HepG2 (cell line): ENCODE data around the gene FILIP1. TPM values are rescaled to one million over a fixed set of nuclear protein-coding genes. Genes with fewer than 3 reads are reported as not detected.
A peak's percentile ranks its signal among the peaks of the same experiment; 100 is the strongest.

Experiments
- ATAC-seq: fragments of 200-7000 bp; cut with Tn5 transposase; 3 replicates; pipeline ENCODE4 v1.9.1; 2020; ENCODE audit warnings: mild to moderate bottlenecking, moderate library complexity
- BruUV-seq: library from RNA; stranded (reverse); fragments of 400-500 nt; replicated peaks from 2 replicates; lab custom pipeline; 2021; lab: Mats Ljungman, UMichigan
- CTCF ChIA-PET: fragments of 300-600 bp; formaldehyde crosslinking; extraction: SDS; loops from one replicate; lab custom pipeline; 2021; ENCODE audit warnings: low total read pairs, inconsistent platforms, low intra/inter-chr PET ratio; lab: Yijun Ruan, JAX
- POLR2A ChIA-PET: fragments of 350-600 bp; sonication (Branson Sonifier 250); formaldehyde crosslinking; loops from one replicate; lab custom pipeline; 2020; ENCODE audit warnings: antibody characterized with exemption, inconsistent platforms; lab: Yijun Ruan, JAX
- DNase-seq: peaks from one replicate; pipeline ENCODE4 v3.0.0-alpha.2; 2015; ENCODE audit warnings: low spot score
- FAIRE-seq: peaks from 3 replicates; lab custom pipeline; 2011; peaks lifted over from hg19 to GRCh38; lab: Jason Lieb, UNC
- H2AFZ ChIP-seq: one replicate; pipeline ENCODE4 v1.6.1; 2011; ENCODE audit warnings: low read length, inconsistent platforms
- H3K27ac ChIP-seq: fragments of 300-600 bp; 3 replicates; pipeline ENCODE4 v1.8.0; 2011; ENCODE audit warnings: mixed run types, mild to moderate bottlenecking, mixed read lengths, low read length, inconsistent platforms; ENCODE audit not compliant: insufficient read depth; ENCODE audit errors: extremely low read length
- H3K27me3 ChIP-seq, 2 experiments: fragments of 200-600 bp in 1 of 2; 2 replicates in 1 of 2; 3 replicates in 1 of 2; pipeline versions ENCODE4 v1.6.0 to v1.8.0; 2011; ENCODE audit warnings: low read length in 2 of 2, mild to moderate bottlenecking in 2 of 2, moderate library complexity in 2 of 2, inconsistent platforms in 1 of 2; ENCODE audit not compliant: insufficient read depth in 2 of 2, control insufficient read depth in 1 of 2
- H3K36me3 ChIP-seq, 2 experiments: fragments of 200-600 bp in 1 of 2; replicated peaks in 1 of 2; 2 replicates in 1 of 2; 3 replicates in 1 of 2; pipeline versions ENCODE4 v1.5.1 to v1.8.0; 2011; ENCODE audit warnings: low read length in 2 of 2, inconsistent platforms in 1 of 2; ENCODE audit not compliant: insufficient read depth in 2 of 2, control insufficient read depth in 1 of 2
- H3K4me1 ChIP-seq: 2 replicates; pipeline ENCODE4 v1.5.1; 2012; ENCODE audit warnings: low read length, inconsistent platforms; ENCODE audit not compliant: insufficient read depth
- H3K4me2 ChIP-seq: 2 replicates; pipeline ENCODE4 v1.6.0; 2011; ENCODE audit warnings: low read depth, low read length, inconsistent platforms
- H3K4me3 ChIP-seq, 3 experiments: fragments of 200-600 bp in 1 of 3; sonication (generic), shearing (Covaris generic) in 1 of 3; replicated peaks in 1 of 3; 2 replicates each; pipeline ENCODE4 v1.5.1; 2011 to 2016; ENCODE audit warnings: low read length in 3 of 3, inconsistent platforms in 2 of 3, low read depth in 2 of 3, mild to moderate bottlenecking in 2 of 3, control low read depth in 1 of 3, mixed read lengths in 1 of 3; ENCODE audit not compliant: insufficient read depth in 1 of 3
- H3K79me2 ChIP-seq: one replicate; pipeline ENCODE4 v1.6.1; 2011; ENCODE audit warnings: low read length, inconsistent platforms; ENCODE audit not compliant: insufficient read depth
- H3K9ac ChIP-seq: 2 replicates; pipeline ENCODE4 v1.6.0; 2011; ENCODE audit warnings: mild to moderate bottlenecking, low read depth, low read length, inconsistent platforms; ENCODE audit not compliant: insufficient read depth
- H3K9me3 ChIP-seq: 2 replicates; pipeline ENCODE4 v1.5.1; 2012; ENCODE audit warnings: mild to moderate bottlenecking, low read length
- H4K20me1 ChIP-seq: 2 replicates; pipeline ENCODE4 v1.6.0; 2011; ENCODE audit warnings: inconsistent platforms, mild to moderate bottlenecking, low read length, moderate library complexity; ENCODE audit not compliant: insufficient read depth
- KDM4B ChIP-seq: sonication (generic); formaldehyde crosslinking; IDR thresholded peaks from 2 replicates; pipeline ENCODE4 v1.4.0; 2020; ENCODE audit warnings: missing genetic modification reagents
- MAFK ChIP-seq, 2 experiments: IDR thresholded peaks in 1 of 2; conservative IDR thresholded peaks in 1 of 2; 2 replicates each; pipeline ENCODE4 v1.6.1; 2011; ENCODE audit warnings: improper control_type of control experiment in 2 of 2, low read length in 2 of 2
- RFX5 ChIP-seq: IDR thresholded peaks from 2 replicates; pipeline ENCODE4 v1.6.1; 2011; ENCODE audit warnings: low read depth, low read length, improper control_type of control experiment
- SMARCC2 ChIP-seq: fragments of 450-650 bp; IDR thresholded peaks from 2 replicates; pipeline ENCODE4 v1.6.1; 2017; ENCODE audit warnings: antibody characterized with exemption, mild to moderate bottlenecking
- SMC3 ChIP-seq: IDR thresholded peaks from 2 replicates; pipeline ENCODE4 v1.6.1; 2011; ENCODE audit warnings: low read length, improper control_type of control experiment
- TOPORS ChIP-seq: sonication (generic); formaldehyde crosslinking; IDR thresholded peaks from 2 replicates; pipeline ENCODE4 v1.8.0; 2023; ENCODE audit warnings: mild to moderate bottlenecking, missing genetic modification reagents
- ZNF24 ChIP-seq: fragments of 450-650 bp; IDR thresholded peaks from 2 replicates; pipeline ENCODE4 v1.6.1; 2017; ENCODE audit warnings: antibody characterized with exemption, mild to moderate bottlenecking
- ZXDC ChIP-seq: sonication (generic); formaldehyde crosslinking; IDR thresholded peaks from 2 replicates; pipeline ENCODE4 v1.5.0; 2020; ENCODE audit warnings: mild to moderate bottlenecking, missing genetic modification reagents
- ZZZ3 ChIP-seq: sonication (generic); formaldehyde crosslinking; IDR thresholded peaks from 2 replicates; pipeline ENCODE4 v1.4.0; 2020; ENCODE audit warnings: missing genetic modification reagents, mild to moderate bottlenecking, borderline replicate concordance
- WGBS: methylation state at CpG from one replicate; pipeline ENCODE4 v1.1.6; 2017; ENCODE audit warnings: low lambda C conversion rate; 5-methylcytosine and 5-hydroxymethylcytosine counted together
- in situ Hi-C: cut with HindIII; loops from 2 replicates; pipeline ENCODE4 v1.10.0; 2017; ENCODE audit warnings: low pct_unique_long_range_greater_than_20kb; ENCODE audit not compliant: extremely low pct_ligation_motif_present
- intact Hi-C: fragments of 100-400 bp; cut with micrococcal nuclease; formaldehyde crosslinking; loops from one replicate; pipeline ENCODE4 v1.10.0; 2022; ENCODE audit not compliant: unreplicated experiment
- polyA plus RNA-seq, 8 experiments: library from polyadenylated mRNA; depleted of rRNA in 3 of 8; stranded (reverse) in 7 of 8; unstranded in 1 of 8; fragments of >200 nt; fragmentation: Illumina TruSeq in 4 of 8; extraction: Trizol in 4 of 8; gene quantifications; 2 replicates each; pipeline versions ENCODE4 v1.2.1 to v1.2.3, GENCODE V29; 2011 to 2016; ENCODE audit warnings: low read depth in 4 of 8, missing spikeins in 1 of 8, mixed read lengths in 1 of 8; ENCODE audit not compliant: insufficient read depth in 1 of 8
- total RNA-seq, 5 experiments: library from RNA; depleted of rRNA; stranded (reverse); fragments of >200 nt; fragmentation: Illumina TruSeq; extraction: Trizol; gene quantifications; 2 replicates each; pipeline ENCODE4 v1.2.3, GENCODE V29; 2016; ENCODE audit warnings: low read depth in 1 of 5
- TF ChIP-seq, protein P1 (sequence below): sonication (generic); formaldehyde crosslinking; IDR thresholded peaks from 2 replicates; pipeline ENCODE4 v1.4.0; 2020; ENCODE audit warnings: missing genetic modification reagents
- TF ChIP-seq, protein P2 (sequence below), 2 experiments: sonication (generic) in 1 of 2; formaldehyde crosslinking in 1 of 2; IDR thresholded peaks; 2 replicates each; pipeline versions ENCODE4 v1.5.1 to v1.6.1; 2011 to 2020; ENCODE audit warnings: borderline replicate concordance in 1 of 2, low read depth in 1 of 2, low read length in 1 of 2, mild to moderate bottlenecking in 1 of 2, missing genetic modification reagents in 1 of 2, moderate library complexity in 1 of 2
- TF ChIP-seq, protein P3 (sequence below): sonication (generic); formaldehyde crosslinking; IDR thresholded peaks from 2 replicates; pipeline ENCODE4 v1.4.0; 2020; ENCODE audit warnings: missing genetic modification reagents

FILIP1 gene
- total and polyA plus RNA-seq, 2 of the 13 experiments (the other 11 are each of a cell fraction or from before 2014, with no cell fraction given) = not detected

GRCh38 chr6:75368864-75369402, 124.7 kb downstream of the FILIP1 start (continued):
- TF ChIP-seq, protein P1, sequence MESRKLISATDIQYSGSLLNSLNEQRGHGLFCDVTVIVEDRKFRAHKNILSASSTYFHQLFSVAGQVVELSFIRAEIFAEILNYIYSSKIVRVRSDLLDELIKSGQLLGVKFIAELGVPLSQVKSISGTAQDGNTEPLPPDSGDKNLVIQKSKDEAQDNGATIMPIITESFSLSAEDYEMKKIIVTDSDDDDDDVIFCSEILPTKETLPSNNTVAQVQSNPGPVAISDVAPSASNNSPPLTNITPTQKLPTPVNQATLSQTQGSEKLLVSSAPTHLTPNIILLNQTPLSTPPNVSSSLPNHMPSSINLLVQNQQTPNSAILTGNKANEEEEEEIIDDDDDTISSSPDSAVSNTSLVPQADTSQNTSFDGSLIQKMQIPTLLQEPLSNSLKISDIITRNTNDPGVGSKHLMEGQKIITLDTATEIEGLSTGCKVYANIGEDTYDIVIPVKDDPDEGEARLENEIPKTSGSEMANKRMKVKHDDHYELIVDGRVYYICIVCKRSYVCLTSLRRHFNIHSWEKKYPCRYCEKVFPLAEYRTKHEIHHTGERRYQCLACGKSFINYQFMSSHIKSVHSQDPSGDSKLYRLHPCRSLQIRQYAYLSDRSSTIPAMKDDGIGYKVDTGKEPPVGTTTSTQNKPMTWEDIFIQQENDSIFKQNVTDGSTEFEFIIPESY (CRISPR knock-in tag) = no peak
- TF ChIP-seq TOPORS (no peak), SMARCC2 (no peak)
- TF ChIP-seq, protein P2, sequence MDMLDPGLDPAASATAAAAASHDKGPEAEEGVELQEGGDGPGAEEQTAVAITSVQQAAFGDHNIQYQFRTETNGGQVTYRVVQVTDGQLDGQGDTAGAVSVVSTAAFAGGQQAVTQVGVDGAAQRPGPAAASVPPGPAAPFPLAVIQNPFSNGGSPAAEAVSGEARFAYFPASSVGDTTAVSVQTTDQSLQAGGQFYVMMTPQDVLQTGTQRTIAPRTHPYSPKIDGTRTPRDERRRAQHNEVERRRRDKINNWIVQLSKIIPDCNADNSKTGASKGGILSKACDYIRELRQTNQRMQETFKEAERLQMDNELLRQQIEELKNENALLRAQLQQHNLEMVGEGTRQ (IDR thresholded peaks at IDR 0.05; ENCODE audit: low read depth, low read length) = no peak
- TF ChIP-seq, protein P2 (CRISPR knock-in tag; IDR thresholded peaks at IDR 0.05; ENCODE audit: borderline replicate concordance) = no peak

DNA sequence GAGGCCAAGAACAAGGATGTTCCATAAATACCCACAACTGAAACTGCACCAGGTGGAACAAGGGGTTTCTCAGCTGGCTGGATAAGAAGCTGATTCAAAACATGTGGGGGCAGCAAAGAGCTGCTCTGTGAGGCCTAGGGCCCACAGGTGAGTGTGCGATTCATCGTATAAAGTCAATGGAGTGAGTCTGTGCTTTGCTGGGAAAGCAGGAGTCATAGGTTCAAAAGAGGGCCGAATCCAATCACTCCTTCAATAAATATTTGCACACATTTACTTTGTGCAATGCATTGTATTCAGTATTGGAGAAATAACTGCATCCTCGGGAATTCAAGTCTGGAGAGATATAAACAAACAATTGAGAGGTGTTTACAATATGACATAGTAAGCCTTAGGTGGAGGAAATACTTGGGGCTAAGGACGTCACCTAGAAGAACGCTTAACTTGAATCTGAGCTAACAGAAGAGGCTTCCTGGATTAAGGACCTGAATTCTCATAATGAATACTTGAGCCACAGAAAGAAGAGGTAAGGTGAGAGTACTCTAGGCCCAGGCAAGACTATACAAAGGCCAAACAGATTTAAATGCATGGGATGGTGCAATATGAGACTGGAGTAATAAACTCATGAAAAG, 125.3 kb downstream of the FILIP1 start:
- Histone ChIP-seq H3K36me3 (no peaks in the 10 kb centered on the region), H3K4me3 (no peak overlapping the region), H2AFZ (no peak overlapping the region), H3K79me2 (no peaks in the 10 kb centered on the region), H3K4me2 (no peak overlapping the region), H4K20me1 (no peaks in the 10 kb centered on the region), H3K4me1 (no peaks in the 10 kb centered on the region), H3K27ac (no peak overlapping the region), H3K27me3 (no peaks in the 10 kb centered on the region), H3K9ac (no peak overlapping the region), H3K9me3 (no peaks in the 10 kb centered on the region)
- ChIA-PET POLR2A (no interaction called here), CTCF (interaction anchor here (2.2 kb wide), 1 partner anchor 159 kb away, joined by 15 read pairs; no protein-coding TSS in a partner anchor)
- no TSS peak for BruUV-seq
- no peak for FAIRE-seq
- WGBS = 13% methylated on average over 6 of the region's 6 CpGs
- in situ Hi-C loops = loop anchor here (5.0 kb wide), 1 partner anchor 159 kb away; no protein-coding TSS in a partner anchor
- DNase-seq = peak; percentile 44
- intact Hi-C loops = loop anchor here (1.0 to 5.0 kb wide), 2 partner anchors 101 to 158 kb away; no protein-coding TSS in a partner anchor
- ATAC-seq = peak; percentile 98
- TF ChIP-seq RFX5 (no peak), KDM4B (CRISPR knock-in tag) (no peak), ZXDC (CRISPR knock-in tag) (no peak), ZNF24 (no peak), SMC3 (peak; percentile 66; the same call in 1 of the 2 replicates), MAFK (conservative IDR thresholded peaks at IDR 0.05 in 1 of 2, IDR thresholded peaks at IDR 0.05 in 1 of 2; ENCODE audit: low read length in 2 of 2) (no peak), ZZZ3 (CRISPR knock-in tag) (no peak)
- TF ChIP-seq, protein P3, sequence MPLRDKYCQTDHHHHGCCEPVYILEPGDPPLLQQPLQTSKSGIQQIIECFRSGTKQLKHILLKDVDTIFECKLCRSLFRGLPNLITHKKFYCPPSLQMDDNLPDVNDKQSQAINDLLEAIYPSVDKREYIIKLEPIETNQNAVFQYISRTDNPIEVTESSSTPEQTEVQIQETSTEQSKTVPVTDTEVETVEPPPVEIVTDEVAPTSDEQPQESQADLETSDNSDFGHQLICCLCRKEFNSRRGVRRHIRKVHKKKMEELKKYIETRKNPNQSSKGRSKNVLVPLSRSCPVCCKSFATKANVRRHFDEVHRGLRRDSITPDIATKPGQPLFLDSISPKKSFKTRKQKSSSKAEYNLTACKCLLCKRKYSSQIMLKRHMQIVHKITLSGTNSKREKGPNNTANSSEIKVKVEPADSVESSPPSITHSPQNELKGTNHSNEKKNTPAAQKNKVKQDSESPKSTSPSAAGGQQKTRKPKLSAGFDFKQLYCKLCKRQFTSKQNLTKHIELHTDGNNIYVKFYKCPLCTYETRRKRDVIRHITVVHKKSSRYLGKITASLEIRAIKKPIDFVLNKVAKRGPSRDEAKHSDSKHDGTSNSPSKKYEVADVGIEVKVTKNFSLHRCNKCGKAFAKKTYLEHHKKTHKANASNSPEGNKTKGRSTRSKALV (CRISPR knock-in tag) = no peak
